Mesothelial cell of epicardium (in vitro differentiated cells): ENCODE data around the gene CCL2. TPM values are rescaled to one million over a fixed set of nuclear protein-coding genes. Genes with fewer than 3 reads are reported as not detected.

Experiments used
- DNase-seq, 2 experiments: peaks; one replicate each; pipeline ENCODE4 v3.0.0; 2021; ENCODE audit warnings: low spot score in 2 of 2; ENCODE audit not compliant: unreplicated experiment in 2 of 2
- H3K27ac Mint-ChIP-seq: 2 replicates; pipeline ENCODE4 v1.8.0; 2021; ENCODE audit warnings: mixed read lengths
- H3K27me3 Mint-ChIP-seq: 2 replicates; pipeline ENCODE4 v1.8.0; 2021; ENCODE audit warnings: low read depth, mixed read lengths
- H3K36me3 Mint-ChIP-seq: 2 replicates; pipeline ENCODE4 v1.8.0; 2021; ENCODE audit warnings: mixed read lengths
- H3K4me1 Mint-ChIP-seq: 2 replicates; pipeline ENCODE4 v1.8.0; 2021; ENCODE audit warnings: mixed read lengths
- H3K4me3 Mint-ChIP-seq: 2 replicates; pipeline ENCODE4 v1.8.0; 2021; ENCODE audit warnings: mild to moderate bottlenecking, moderate library complexity, mixed read lengths
- H3K9me3 Mint-ChIP-seq: 2 replicates; pipeline ENCODE4 v1.8.0; 2021; ENCODE audit warnings: mixed read lengths
- CTCF ChIP-seq: fragments of 200-600 bp; sonication (generic); IDR thresholded peaks from one replicate; pipeline ENCODE4 v1.5.0; 2021; ENCODE audit warnings: antibody characterized with exemption; ENCODE audit not compliant: unreplicated experiment
- total RNA-seq: library from RNA; stranded (reverse); gene quantifications from 3 replicates; pipeline ENCODE4 v1.2.1, GENCODE V29; 2021

CCL2 gene
- total RNA-seq, 1 donor from 2014 or later = 53.5 TPM

GRCh38 chr17:34287875-34288274 is 32.8 kb downstream of the CCL2 start:
- no peak overlapping the region for H3K27ac Mint-ChIP-seq
- no peak for TF ChIP-seq CTCF
- no peaks in the 10 kb centered on the region for H3K4me1 Mint-ChIP-seq
- H3K27me3 Mint-ChIP-seq = peaks cover 55% of the 10 kb centered on the region
- no peaks in the 10 kb centered on the region for H3K36me3 Mint-ChIP-seq
- no peak for DNase-seq
- no peaks in the 10 kb centered on the region for H3K9me3 Mint-ChIP-seq
- H3K4me3 Mint-ChIP-seq = no peak overlapping the region

GRCh38 chr17:34290586-34290985 is 35.5 kb downstream of the CCL2 start:
- TF ChIP-seq CTCF = no peak
- no peak for DNase-seq
- no peaks in the 10 kb centered on the region for H3K36me3 Mint-ChIP-seq
- H3K4me1 Mint-ChIP-seq = no peaks in the 10 kb centered on the region
- no peak overlapping the region for H3K4me3 Mint-ChIP-seq
- peaks cover 42% of the 10 kb centered on the region for H3K27me3 Mint-ChIP-seq
- H3K27ac Mint-ChIP-seq = no peak overlapping the region
- H3K9me3 Mint-ChIP-seq = no peaks in the 10 kb centered on the region

- no peak for DNase-seq
Measured at GRCh38 chr17:34291721-34292348, 36.8 kb downstream of the CCL2 start.

GRCh38 chr17:34299027-34299426 is 43.9 kb downstream of the CCL2 start:
- Mint-ChIP-seq H3K4me1 (peaks cover 5% of the 10 kb centered on the region), H3K4me3 (no peak overlapping the region), H3K27ac (no peak overlapping the region), H3K27me3 (no peaks in the 10 kb centered on the region), H3K36me3 (no peaks in the 10 kb centered on the region), H3K9me3 (no peaks in the 10 kb centered on the region)
- no peak for TF ChIP-seq CTCF
- DNase-seq = no peak

More at GRCh38 chr17:34291721-34292348, 36.8 kb downstream of the CCL2 start:
- H3K4me1 Mint-ChIP-seq = no peaks in the 10 kb centered on the region
- H3K4me3 Mint-ChIP-seq = no peak overlapping the region
- no peaks in the 10 kb centered on the region for H3K9me3 Mint-ChIP-seq
- H3K27ac Mint-ChIP-seq = no peak overlapping the region
- TF ChIP-seq CTCF = no peak
- H3K36me3 Mint-ChIP-seq = no peaks in the 10 kb centered on the region
- H3K27me3 Mint-ChIP-seq = peaks cover 30% of the 10 kb centered on the region

- no peak overlapping the region for H3K27ac Mint-ChIP-seq
- no peaks in the 10 kb centered on the region for H3K36me3 Mint-ChIP-seq
- no peak overlapping the region for H3K4me3 Mint-ChIP-seq
- no peaks in the 10 kb centered on the region for H3K9me3 Mint-ChIP-seq
- DNase-seq = no peak
- H3K4me1 Mint-ChIP-seq = peaks cover 5% of the 10 kb centered on the region
- H3K27me3 Mint-ChIP-seq = no peaks in the 10 kb centered on the region
- TF ChIP-seq CTCF = no peak
Measured at GRCh38 chr17:34299956-34300577, 45.0 kb downstream of the CCL2 start.
